Neural crest cell (in vitro differentiated cells): ENCODE data around the gene HERC5. TPM values are rescaled to one million over a fixed set of nuclear protein-coding genes. Genes with fewer than 3 reads are reported as not detected.

Experiments
- DNase-seq: peaks from one replicate; pipeline ENCODE4 v3.0.0; 2021; ENCODE audit warnings: low read depth, mixed read lengths, low spot score
- H3K27ac Mint-ChIP-seq: one replicate; pipeline ENCODE4 v1.8.0; 2021; ENCODE audit warnings: mild to moderate bottlenecking, mixed read lengths; ENCODE audit not compliant: unreplicated experiment
- H3K27me3 Mint-ChIP-seq: 2 replicates; pipeline ENCODE4 v1.8.0; 2021; ENCODE audit warnings: low read depth, mild to moderate bottlenecking, mixed read lengths
- H3K36me3 Mint-ChIP-seq: 2 replicates; pipeline ENCODE4 v1.8.0; 2021; ENCODE audit warnings: low read depth, mild to moderate bottlenecking, mixed read lengths
- H3K4me1 Mint-ChIP-seq: 2 replicates; pipeline ENCODE4 v1.8.0; 2021; ENCODE audit warnings: mixed read lengths
- H3K4me3 Mint-ChIP-seq: one replicate; pipeline ENCODE4 v1.8.0; 2021; ENCODE audit warnings: mild to moderate bottlenecking, mixed read lengths
- H3K9me3 Mint-ChIP-seq: 2 replicates; pipeline ENCODE4 v1.8.0; 2021; ENCODE audit warnings: mixed read lengths
- total RNA-seq: library from RNA; stranded (reverse); gene quantifications from 2 replicates; pipeline ENCODE4 v1.2.1, GENCODE V29; 2021
- TF ChIP-seq, protein P1 (sequence below): fragments of 200-600 bp; sonication (generic); conservative IDR thresholded peaks from 2 replicates; pipeline ENCODE4 v1.5.0; 2021; ENCODE audit warnings: antibody characterized with exemption, mild to moderate bottlenecking

Gene HERC5
- total RNA-seq, 1 donor from 2014 or later: 1.8 TPM

GRCh38 chr4:88441696-88442095 lies 15.2 kb upstream of the HERC5 start:
- Mint-ChIP-seq H3K27me3 (no peaks in the 10 kb centered on the region), H3K4me3 (no peak overlapping the region), H3K4me1 (peaks cover 18% of the 10 kb centered on the region), H3K36me3 (no peaks in the 10 kb centered on the region), H3K27ac (no peak overlapping the region), H3K9me3 (peaks cover 5% of the 10 kb centered on the region)
- no peak for DNase-seq
- TF ChIP-seq, protein P1, sequence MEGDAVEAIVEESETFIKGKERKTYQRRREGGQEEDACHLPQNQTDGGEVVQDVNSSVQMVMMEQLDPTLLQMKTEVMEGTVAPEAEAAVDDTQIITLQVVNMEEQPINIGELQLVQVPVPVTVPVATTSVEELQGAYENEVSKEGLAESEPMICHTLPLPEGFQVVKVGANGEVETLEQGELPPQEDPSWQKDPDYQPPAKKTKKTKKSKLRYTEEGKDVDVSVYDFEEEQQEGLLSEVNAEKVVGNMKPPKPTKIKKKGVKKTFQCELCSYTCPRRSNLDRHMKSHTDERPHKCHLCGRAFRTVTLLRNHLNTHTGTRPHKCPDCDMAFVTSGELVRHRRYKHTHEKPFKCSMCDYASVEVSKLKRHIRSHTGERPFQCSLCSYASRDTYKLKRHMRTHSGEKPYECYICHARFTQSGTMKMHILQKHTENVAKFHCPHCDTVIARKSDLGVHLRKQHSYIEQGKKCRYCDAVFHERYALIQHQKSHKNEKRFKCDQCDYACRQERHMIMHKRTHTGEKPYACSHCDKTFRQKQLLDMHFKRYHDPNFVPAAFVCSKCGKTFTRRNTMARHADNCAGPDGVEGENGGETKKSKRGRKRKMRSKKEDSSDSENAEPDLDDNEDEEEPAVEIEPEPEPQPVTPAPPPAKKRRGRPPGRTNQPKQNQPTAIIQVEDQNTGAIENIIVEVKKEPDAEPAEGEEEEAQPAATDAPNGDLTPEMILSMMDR: no peak

DNA sequence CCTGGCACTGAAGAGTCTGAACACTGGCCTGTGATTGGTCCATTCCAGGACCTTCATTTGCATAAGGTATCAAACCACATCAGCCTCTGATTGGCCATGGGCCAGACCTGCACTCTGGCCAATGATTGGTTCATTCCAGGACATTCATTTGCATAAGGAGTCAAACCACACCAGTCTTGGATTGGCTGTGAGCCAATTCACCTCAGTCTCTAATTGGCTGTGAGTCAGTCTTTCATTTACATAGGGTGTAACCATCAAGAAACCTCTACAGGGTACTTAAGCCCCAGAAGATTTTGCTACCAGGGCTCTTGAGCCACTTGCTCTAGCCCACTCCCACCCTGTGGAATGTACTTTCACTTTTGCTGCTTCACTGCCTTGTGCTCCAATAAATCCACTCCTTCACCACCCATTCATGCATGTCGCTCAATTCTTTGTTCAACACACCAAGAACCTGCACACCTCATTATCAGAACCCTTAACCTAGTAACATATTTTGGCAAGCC lies 14.2 kb upstream of the HERC5 start:
- H3K36me3 Mint-ChIP-seq: no peaks in the 10 kb centered on the region
- H3K4me1 Mint-ChIP-seq: peaks cover 24% of the 10 kb centered on the region
- no peak for DNase-seq
- TF ChIP-seq, protein P1: no peak
- peaks cover 5% of the 10 kb centered on the region for H3K9me3 Mint-ChIP-seq
- no peak overlapping the region for H3K27ac Mint-ChIP-seq
- H3K27me3 Mint-ChIP-seq: no peaks in the 10 kb centered on the region
- H3K4me3 Mint-ChIP-seq: no peak overlapping the region

DNA sequence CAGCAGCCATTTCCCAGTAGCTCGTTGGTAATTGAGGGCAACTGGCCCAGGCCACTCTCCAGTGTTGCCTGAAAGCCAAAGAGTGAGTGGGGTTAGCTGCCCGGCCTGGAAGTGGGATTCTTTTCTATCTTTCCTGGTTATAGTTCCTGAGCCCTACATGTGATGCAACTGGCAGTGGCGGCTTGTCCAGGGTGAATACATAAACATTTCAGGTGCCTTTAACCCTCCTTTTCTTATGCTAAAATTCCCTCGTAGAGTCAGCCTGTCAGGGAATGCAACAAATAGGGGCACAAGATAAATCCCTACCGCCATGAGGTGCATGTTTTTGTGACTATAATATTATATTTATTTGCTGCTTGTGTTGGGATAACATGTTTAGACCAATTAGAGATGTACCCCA lies 13.4 kb upstream of the HERC5 start:
- no peak for DNase-seq
- Mint-ChIP-seq H3K4me1 (peaks cover 24% of the 10 kb centered on the region), H3K4me3 (no peak overlapping the region), H3K27me3 (no peaks in the 10 kb centered on the region), H3K27ac (no peak overlapping the region), H3K9me3 (peaks cover 5% of the 10 kb centered on the region), H3K36me3 (no peaks in the 10 kb centered on the region)
- TF ChIP-seq, protein P1: no peak

DNA sequence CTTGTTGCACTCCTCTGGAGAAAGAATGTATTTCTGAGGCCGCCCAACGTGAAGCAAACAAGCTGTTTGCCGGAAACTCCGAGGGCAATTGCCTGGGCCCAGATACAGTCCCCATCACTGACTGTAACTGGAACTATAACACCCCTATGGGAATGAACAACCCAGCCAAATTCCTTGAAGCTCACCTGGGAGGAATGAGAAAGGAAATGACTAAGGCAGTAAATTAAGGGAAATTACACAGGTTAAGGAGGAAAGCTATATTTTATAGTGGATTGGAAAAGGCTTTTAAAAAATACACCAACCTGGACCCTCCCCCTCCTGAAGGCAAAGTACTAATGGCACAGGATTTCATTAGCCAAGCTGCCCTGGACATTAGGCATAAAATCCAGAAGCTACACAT lies 11.7 kb upstream of the HERC5 start:
- Mint-ChIP-seq H3K27me3 (no peaks in the 10 kb centered on the region), H3K9me3 (peaks cover 5% of the 10 kb centered on the region), H3K4me1 (peaks cover 9% of the 10 kb centered on the region), H3K27ac (no peak overlapping the region), H3K36me3 (no peaks in the 10 kb centered on the region), H3K4me3 (no peak overlapping the region)
- DNase-seq: no peak
- TF ChIP-seq, protein P1: no peak

- no peak for DNase-seq
- Mint-ChIP-seq H3K4me1 (peaks cover 6% of the 10 kb centered on the region), H3K9me3 (peaks cover 5% of the 10 kb centered on the region), H3K36me3 (no peaks in the 10 kb centered on the region), H3K4me3 (no peak overlapping the region), H3K27ac (no peak overlapping the region), H3K27me3 (no peaks in the 10 kb centered on the region)
- TF ChIP-seq, protein P1: no peak
Measured at GRCh38 chr4:88446124-88446523, 10.8 kb upstream of the HERC5 start.
